NCI-H774 (cell line): Measurements from ENCODE around the gene TEDC1.

ENCODE experiments used
- DNase-seq: peaks from one replicate; lab custom pipeline; 2025; lab: John Stamatoyannopoulos, UW

TEDC1 gene

GRCh38 chr14:105495990-105496830 is 5.2 kb downstream of the TEDC1 start:
- DNase-seq: no peak

- no peak for DNase-seq
These were observed 6.0 kb downstream of the TEDC1 start for GRCh38 chr14:105496831-105497591.

GRCh38 chr14:105497671-105498429 is 6.8 kb downstream of the TEDC1 start:
- DNase-seq: no peak

DNA sequence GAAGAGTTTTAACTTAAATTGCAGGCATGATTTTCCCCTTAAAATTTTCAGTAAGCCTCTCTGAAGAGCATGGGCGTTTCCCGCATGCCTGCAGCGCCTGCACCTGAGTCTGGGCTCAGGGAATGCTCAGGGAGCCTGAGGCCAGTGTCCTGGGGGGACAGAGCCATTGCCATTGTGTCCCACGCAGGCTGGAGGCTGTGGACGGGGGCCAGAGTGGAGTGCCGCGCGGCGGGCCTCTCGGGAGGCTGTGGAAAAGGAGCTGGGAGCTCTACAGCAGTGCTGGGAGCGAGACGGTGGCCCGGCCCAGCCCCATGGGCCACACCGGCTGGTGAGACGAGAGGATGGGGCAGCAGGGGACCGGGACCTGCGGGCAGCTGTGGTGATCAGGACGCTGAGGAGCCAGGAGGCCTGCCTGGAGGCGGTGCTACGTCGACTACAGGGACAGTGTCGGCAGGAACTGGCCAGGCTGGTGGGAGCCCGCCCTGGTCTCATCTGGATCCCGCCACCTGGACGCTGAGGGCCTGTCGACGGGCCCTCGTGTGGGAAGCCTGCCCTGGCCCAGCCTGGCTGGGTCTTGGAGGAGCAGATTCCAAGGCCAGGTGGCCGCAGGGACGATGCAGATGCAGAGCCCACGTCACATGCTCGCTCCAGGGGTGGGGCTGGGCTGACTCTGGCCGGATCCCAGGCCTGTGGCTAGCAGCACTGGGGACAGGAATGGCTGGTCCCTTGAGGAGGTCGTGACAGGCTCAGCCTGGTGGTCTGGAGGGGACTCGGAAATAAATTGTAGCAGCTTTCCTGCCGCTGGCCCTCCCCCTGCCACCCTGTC is 7.6 kb downstream of the TEDC1 start:
- no peak for DNase-seq

GRCh38 chr14:105499256-105500035 is 8.4 kb downstream of the TEDC1 start:
- no peak for DNase-seq

DNA sequence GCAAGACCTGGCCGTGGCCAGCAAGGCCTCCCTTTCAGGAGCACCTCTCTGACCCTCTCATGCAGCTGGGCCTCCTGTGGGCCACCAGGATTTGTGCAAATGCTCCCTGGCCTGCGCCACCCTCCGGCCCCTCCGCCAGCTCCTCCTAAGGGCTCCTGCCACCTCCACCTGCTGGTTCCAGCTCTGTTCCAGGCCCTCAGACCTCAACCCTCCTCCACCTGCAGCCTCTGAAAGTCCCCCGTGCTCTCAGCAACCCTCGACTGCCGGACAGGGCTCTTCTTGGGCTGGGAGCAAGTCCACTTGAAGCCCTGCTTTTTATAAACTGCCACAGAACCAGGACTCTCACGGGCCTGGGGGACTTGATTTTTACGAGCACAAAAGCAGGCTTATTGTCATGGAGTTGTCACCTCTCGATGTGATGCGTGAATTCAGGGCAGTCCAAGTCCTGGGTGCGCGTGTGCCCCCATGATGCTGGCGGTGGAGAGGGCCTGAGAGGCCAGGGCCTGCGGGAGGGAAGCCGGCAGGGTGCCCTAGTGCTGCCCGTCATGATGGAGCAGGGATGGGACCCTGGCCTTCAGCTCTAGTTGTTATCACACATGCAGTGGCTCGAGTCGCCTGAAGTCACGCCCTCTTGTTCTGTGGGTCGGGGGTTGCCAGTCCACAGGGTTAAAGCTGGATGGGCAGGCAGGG is 9.1 kb downstream of the TEDC1 start:
- DNase-seq: no peak

DNA sequence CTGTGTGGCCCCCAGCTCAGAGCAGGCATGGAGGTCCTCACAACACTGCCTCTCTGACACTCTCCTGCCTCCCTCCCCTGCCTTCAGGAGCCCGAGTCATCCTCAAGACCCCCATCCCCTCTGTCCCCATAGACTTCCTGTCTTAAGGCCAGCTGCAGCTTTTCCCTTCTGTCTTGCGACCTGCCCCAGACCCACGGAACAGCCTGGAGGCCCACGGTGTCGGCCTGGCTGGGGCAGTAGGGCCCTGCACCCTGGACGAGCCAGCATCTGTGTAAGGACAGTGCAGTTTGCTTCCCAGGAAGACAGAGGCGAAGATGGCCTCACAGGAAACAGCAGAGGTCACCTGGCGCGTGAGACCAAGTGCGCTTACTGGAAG is 9.7 kb downstream of the TEDC1 start:
- DNase-seq: no peak

GRCh38 chr14:105501504-105502291 is 10.7 kb downstream of the TEDC1 start:
- no peak for DNase-seq

GRCh38 chr14:105502446-105503295 is 11.6 kb downstream of the TEDC1 start:
- DNase-seq: no peak

DNA sequence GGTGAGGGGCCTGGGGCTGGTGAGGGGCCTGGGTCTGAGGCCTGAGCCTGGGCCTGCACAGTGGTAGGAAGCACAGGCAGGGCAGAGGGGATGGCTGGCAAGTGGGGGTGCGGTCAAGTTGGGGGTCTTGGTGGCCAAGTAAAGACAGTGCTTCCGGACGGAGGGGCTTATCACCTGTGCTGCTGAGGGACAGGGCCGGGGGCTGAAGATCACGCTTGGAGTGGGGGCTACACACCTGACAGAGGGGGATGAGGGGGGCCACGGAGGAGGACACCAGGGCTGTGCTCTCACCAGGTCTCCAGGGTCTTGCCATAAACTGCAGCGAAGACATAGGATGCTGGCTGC is 12.2 kb downstream of the TEDC1 start:
- no peak for DNase-seq

DNA sequence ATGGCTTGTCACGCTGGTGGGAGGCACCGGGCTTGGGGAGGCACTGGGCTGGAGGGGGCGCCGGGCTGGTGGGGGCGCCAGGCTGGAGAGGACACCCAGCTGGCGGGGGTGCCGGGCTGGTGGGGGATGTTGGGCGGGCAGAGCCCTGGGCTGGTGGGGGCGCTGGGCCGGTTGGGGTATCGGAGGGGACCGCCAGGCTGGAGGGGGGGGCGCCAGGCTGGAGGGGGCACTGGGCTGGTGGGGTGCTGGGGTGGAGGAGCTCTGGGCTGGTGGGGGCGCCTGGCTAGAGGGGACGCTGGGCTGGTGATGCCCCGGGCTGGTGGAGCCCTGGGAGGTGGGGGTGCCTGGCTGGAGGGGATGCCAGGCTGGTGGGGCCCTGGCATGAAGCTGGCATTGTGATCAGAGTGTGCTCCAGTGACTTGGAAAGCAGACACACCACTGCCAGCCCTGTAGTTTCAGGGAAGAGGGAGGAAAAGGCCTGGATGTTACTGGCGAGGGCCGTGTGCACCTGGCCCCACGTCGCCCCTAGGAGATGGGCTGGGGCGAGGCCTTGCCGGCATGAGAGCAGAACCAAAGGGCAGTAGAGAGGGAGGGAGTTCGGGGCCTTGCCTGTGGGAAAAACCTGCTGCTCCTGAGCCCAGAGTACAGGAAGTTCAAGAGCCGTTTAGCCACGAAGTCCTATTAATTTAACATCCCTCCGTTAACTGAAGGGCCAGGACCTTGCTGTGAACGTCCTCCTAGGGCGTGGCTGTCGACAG is 13.1 kb downstream of the TEDC1 start:
- no peak for DNase-seq

GRCh38 chr14:105505101-105505500 is 14.1 kb downstream of the TEDC1 start:
- no peak for DNase-seq

DNA sequence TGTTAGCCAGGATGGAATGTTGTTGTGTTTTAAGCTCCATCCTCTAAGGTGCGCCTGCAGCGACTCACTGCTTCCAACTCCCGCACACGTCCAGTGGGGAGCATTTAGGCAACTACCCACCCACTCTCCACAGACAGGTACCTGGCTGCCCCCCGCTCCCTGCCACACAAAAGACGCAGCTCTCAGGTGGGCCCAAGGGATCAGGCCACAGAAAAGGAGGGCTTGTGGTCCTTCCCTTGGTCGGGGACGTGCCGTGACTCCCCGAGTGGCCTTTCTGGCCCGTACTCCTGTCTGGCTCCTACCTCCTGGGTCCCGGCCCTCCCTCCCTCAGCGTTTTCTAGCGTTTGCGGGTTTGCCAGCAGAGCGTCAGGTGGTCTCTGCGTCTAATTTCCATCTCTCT is 16.2 kb downstream of the TEDC1 start:
- DNase-seq: no peak

GRCh38 chr14:105508069-105508468 is 17.0 kb downstream of the TEDC1 start:
- DNase-seq: no peak

GRCh38 chr14:105508601-105509000 is 17.6 kb downstream of the TEDC1 start:
- DNase-seq: no peak

DNA sequence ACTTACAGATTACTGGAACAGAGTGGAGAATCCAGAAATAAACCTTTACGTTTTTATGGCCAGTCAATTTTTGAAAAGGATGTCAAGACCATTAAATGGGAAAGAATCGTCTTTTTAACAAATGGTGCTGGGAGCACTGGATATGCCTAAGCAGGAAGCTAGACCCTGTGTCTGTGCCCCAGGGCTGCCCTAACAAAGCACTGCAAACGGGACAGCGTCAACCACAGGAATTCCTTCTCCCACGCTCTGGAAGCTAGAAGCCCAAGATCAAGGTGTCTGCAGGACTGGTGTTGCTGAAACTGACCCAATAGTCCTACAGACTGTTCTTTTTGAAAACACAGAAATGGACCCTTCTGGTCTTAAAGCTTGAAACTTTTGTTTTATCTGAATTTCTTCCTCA is 26.1 kb downstream of the TEDC1 start:
- DNase-seq: no peak

DNA sequence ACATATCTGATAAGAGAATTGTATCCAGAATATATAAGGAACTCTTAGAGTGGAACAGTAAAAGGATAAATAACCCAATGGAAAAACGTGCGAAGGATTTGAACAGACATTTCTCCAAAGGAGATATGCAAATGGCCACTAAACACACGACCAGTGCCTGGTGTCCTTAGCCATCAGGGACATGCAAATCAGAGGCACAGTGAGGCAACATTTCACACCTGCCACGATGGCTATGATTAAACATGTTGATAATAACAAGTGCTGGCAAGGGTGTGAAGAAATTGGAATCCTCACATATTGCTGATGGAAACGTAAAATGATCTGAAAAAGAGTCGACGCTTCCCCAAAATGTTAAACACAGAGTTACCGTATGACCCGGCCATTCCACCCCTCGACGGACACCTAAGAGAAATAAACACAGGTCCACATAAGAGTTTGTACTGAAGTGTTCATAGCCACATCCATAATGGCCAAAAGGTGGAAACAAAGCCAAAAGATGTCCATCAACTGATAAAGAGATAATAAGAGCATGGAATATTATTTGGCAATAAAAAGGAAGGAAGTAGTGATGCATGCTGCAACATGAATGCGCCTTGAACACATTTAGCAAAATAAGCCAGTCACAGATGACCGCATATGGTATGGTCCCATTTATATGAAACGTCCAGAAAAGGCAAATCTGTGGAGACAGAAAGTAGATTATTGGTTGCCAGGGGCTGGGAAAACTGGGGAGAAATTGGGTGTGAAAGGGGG is 29.1 kb downstream of the TEDC1 start:
- no peak for DNase-seq
